Left cardiac atrium (tissue), 4 donors: ENCODE data around the gene COL6A5. TPM values are rescaled to one million over a fixed set of nuclear protein-coding genes. Genes with fewer than 3 reads are reported as not detected.
"Not testable (repeated sequence)": the region's sequence is repeated elsewhere in the genome, so short reads cannot be mapped to it uniquely, and the experiment has no call there.

Experiments
- ATAC-seq, 2 donors: fragments of 200-7000 bp; cut with Tn5 transposase; one replicate each; pipeline ENCODE4 v1.9.1; 2020; ENCODE audit warnings: mild to moderate bottlenecking in 2 of 2, moderate library complexity in 2 of 2
- DNase-seq: peaks from one replicate; pipeline ENCODE4 v3.0.0-alpha.2; 2020
- intact Hi-C, 2 donors: fragments of 100-400 bp; cut with DNase I; formaldehyde crosslinking; loops; one replicate each; pipeline versions ENCODE4 v1.14.1 to v1.15.1; 2022 to 2023
- total RNA-seq, 2 donors: library from RNA; stranded (reverse); fragmentation: NEBNext Ultra II Directional; extraction: Animal tissue kit (Norgen Biotek cat#: 25700); gene quantifications; one replicate each; pipeline ENCODE4 v1.2.1, GENCODE V29; 2021
- donor health status: DM: no; HTN: yes; CAD: no.
- donor health status: DM: no; HTN: yes; CAD: no; lungs with severe emphysema.
- donor health status: DM: yes; HTN: yes; CAD: no.
- donor health status: Dilated cardiomyopathy.

COL6A5 gene
- total RNA-seq, 2 donors from 2014 or later = not detected

GRCh38 chr3:130428871-130429712, 83.6 kb downstream of the COL6A5 start:
- DNase-seq (no peak), ATAC-seq (no peak)
- intact Hi-C loops = no loop called here

GRCh38 chr3:130429713-130430023, 84.2 kb downstream of the COL6A5 start:
- no peak for DNase-seq
- ATAC-seq = no peak
- intact Hi-C loops = no loop called here

- ATAC-seq (no peak), DNase-seq (no peak)
- intact Hi-C loops = no loop called here
Measured at GRCh38 chr3:130430266-130430665, 84.8 kb downstream of the COL6A5 start.

- ATAC-seq, intact Hi-C loops, DNase-seq: not testable (repeated sequence)
Measured at GRCh38 chr3:130432086-130432485, 86.6 kb downstream of the COL6A5 start.

GRCh38 chr3:130433306-130433705, 87.8 kb downstream of the COL6A5 start:
- intact Hi-C loops = no loop called here
- DNase-seq (no peak), ATAC-seq (no peak)

- intact Hi-C loops = no loop called here
- ATAC-seq = no peak
- DNase-seq = no peak
Measured at GRCh38 chr3:130442284-130442683, 96.8 kb downstream of the COL6A5 start.

GRCh38 chr3:130446840-130447239, 101.4 kb downstream of the COL6A5 start:
- DNase-seq, ATAC-seq, intact Hi-C loops: not testable (repeated sequence)

- intact Hi-C loops, ATAC-seq, DNase-seq: not testable (repeated sequence)
Measured at GRCh38 chr3:130448155-130448554, 102.7 kb downstream of the COL6A5 start.

GRCh38 chr3:130456540-130456939, 111.1 kb downstream of the COL6A5 start:
- ATAC-seq (no peak), DNase-seq (no peak)
- intact Hi-C loops = no loop called here

GRCh38 chr3:130457671-130458070, 112.2 kb downstream of the COL6A5 start:
- ATAC-seq (no peak), DNase-seq (no peak)
- intact Hi-C loops = no loop called here

- ATAC-seq = no peak
- intact Hi-C loops = no loop called here
- DNase-seq = no peak
Measured at GRCh38 chr3:130459944-130460343, 114.5 kb downstream of the COL6A5 start.

GRCh38 chr3:130462089-130462488, 116.6 kb downstream of the COL6A5 start:
- intact Hi-C loops = no loop called here
- DNase-seq = no peak
- ATAC-seq = no peak

GRCh38 chr3:130463221-130463620, 117.7 kb downstream of the COL6A5 start:
- ATAC-seq = peak in 1 of 2 donors; percentile 61
- no peak for DNase-seq
- intact Hi-C loops = no loop called here

GRCh38 chr3:130465521-130465920, 120.0 kb downstream of the COL6A5 start:
- intact Hi-C loops = no loop called here
- DNase-seq (no peak), ATAC-seq (no peak)

- ATAC-seq = no peak
- no peak for DNase-seq
- intact Hi-C loops = no loop called here
Measured at GRCh38 chr3:130468311-130468710, 122.8 kb downstream of the COL6A5 start.

- DNase-seq (no peak), ATAC-seq (no peak)
- intact Hi-C loops = no loop called here
Measured at GRCh38 chr3:130470126-130470525, 124.7 kb downstream of the COL6A5 start.

GRCh38 chr3:130473416-130473815, 127.9 kb downstream of the COL6A5 start:
- intact Hi-C loops = no loop called here
- ATAC-seq (no peak), DNase-seq (no peak)

GRCh38 chr3:130480736-130481135, 135.3 kb downstream of the COL6A5 start:
- DNase-seq (peak; percentile 22), ATAC-seq (peak; percentile 62 to 68)
- intact Hi-C loops = no loop called here

- ATAC-seq (peak in 1 of 2 donors; percentile 12), DNase-seq (no peak)
- intact Hi-C loops = no loop called here
Measured at GRCh38 chr3:130488288-130488687, 142.8 kb downstream of the COL6A5 start.

GRCh38 chr3:130488769-130489450, 143.4 kb downstream of the COL6A5 start:
- no peak for DNase-seq
- ATAC-seq = no peak
- intact Hi-C loops = no loop called here

GRCh38 chr3:130490241-130490640, 144.8 kb downstream of the COL6A5 start:
- ATAC-seq = no peak
- no peak for DNase-seq

More at GRCh38 chr3:130490241-130490640, 144.8 kb downstream of the COL6A5 start:
- intact Hi-C loops = no loop called here
